Hepatocyte (in vitro differentiated cells): Measurements from ENCODE around the gene FNDC4. TPM values are rescaled to one million over a fixed set of nuclear protein-coding genes. Genes with fewer than 3 reads are reported as not detected.
A peak's percentile ranks its signal among the peaks of the same experiment; 100 is the strongest.

Experiments used
- DNase-seq: peaks from one replicate; pipeline ENCODE4 v3.0.0-alpha.2; 2016; ENCODE audit warnings: low spot score
- H2AFZ ChIP-seq: fragments of 200-600 bp; sonication (generic); 2 replicates; pipeline ENCODE4 v1.6.0; 2016; ENCODE audit warnings: antibody characterized with exemption, mild to moderate bottlenecking
- H3K27ac ChIP-seq: fragments of 200-600 bp; sonication (generic); 2 replicates; pipeline ENCODE4 v1.5.1; 2016; ENCODE audit warnings: mild to moderate bottlenecking
- H3K27me3 ChIP-seq: fragments of 200-600 bp; sonication (generic); 2 replicates; pipeline ENCODE4 v1.6.1; 2016
- H3K36me3 ChIP-seq: fragments of 200-600 bp; sonication (generic); replicated peaks from 2 replicates; pipeline ENCODE4 v1.5.1; 2016; ENCODE audit warnings: low read depth; ENCODE audit not compliant: insufficient read depth
- H3K4me1 ChIP-seq: fragments of 200-600 bp; sonication (generic); 2 replicates; pipeline ENCODE4 v1.5.1; 2016; ENCODE audit warnings: mild to moderate bottlenecking, moderate library complexity; ENCODE audit not compliant: insufficient read depth
- H3K4me2 ChIP-seq: fragments of 200-600 bp; sonication (generic); 2 replicates; pipeline ENCODE4 v1.6.0; 2016
- H3K4me3 ChIP-seq: fragments of 200-600 bp; sonication (generic); 2 replicates; pipeline ENCODE4 v1.5.1; 2016; ENCODE audit warnings: mild to moderate bottlenecking
- H3K79me2 ChIP-seq: fragments of 200-600 bp; sonication (generic); 2 replicates; pipeline ENCODE4 v1.6.0; 2017; ENCODE audit warnings: mild to moderate bottlenecking
- H3K9me2 ChIP-seq: fragments of 200-600 bp; sonication (generic); replicated peaks from 2 replicates; pipeline ENCODE4 v1.6.0; 2017; ENCODE audit warnings: mild to moderate bottlenecking; ENCODE audit not compliant: insufficient read depth
- H3K9me3 ChIP-seq: fragments of 200-600 bp; sonication (generic); 2 replicates; pipeline ENCODE4 v1.5.1; 2016; ENCODE audit warnings: low read depth, mild to moderate bottlenecking
- H4K20me1 ChIP-seq: fragments of 200-600 bp; sonication (generic); 2 replicates; pipeline ENCODE4 v1.6.0; 2016; ENCODE audit warnings: mild to moderate bottlenecking; ENCODE audit not compliant: insufficient read depth, poor library complexity, severe bottlenecking
- CTCF ChIP-seq: fragments of 200-600 bp; sonication (generic); IDR thresholded peaks from 2 replicates; pipeline ENCODE4 v1.5.1; 2016; ENCODE audit warnings: antibody characterized with exemption, mild to moderate bottlenecking; ENCODE audit not compliant: poor library complexity
- EZH2 ChIP-seq: fragments of 200-600 bp; sonication (generic); IDR thresholded peaks from 2 replicates; pipeline ENCODE4 v1.6.1; 2016; ENCODE audit warnings: antibody characterized with exemption, mild to moderate bottlenecking, borderline replicate concordance
- EZH2phosphoT487 ChIP-seq: fragments of 200-600 bp; sonication (generic); IDR thresholded peaks from one replicate; pipeline ENCODE4 v1.6.1; 2018; ENCODE audit warnings: antibody characterized with exemption, mild to moderate bottlenecking, low read depth, moderate library complexity; ENCODE audit not compliant: unreplicated experiment, severe bottlenecking
- whole genome bisulfite sequencing: methylation state at CpG from one replicate; pipeline ENCODE4 v1.1.6; 2016; ENCODE audit warnings: low lambda C conversion rate; ENCODE audit errors: missing lambda C conversion rate; 5-methylcytosine and 5-hydroxymethylcytosine counted together
- polyA plus RNA-seq: library from polyadenylated mRNA; unstranded; fragments of >200 nt; fragmentation: Nextera tagmentation; extraction: Ambion mirVana; gene quantifications from 2 replicates; pipeline ENCODE4 v1.2.1, GENCODE V29; 2016
- small RNA-seq: library from RNA; depleted of rRNA; stranded (forward); fragments of <200 nt; gene quantifications from one replicate; pipeline ENCODE3, GENCODE V24; 2014
- total RNA-seq: library from RNA; depleted of rRNA; stranded (reverse); fragments of >200 nt; gene quantifications from 2 replicates; pipeline ENCODE4 v1.2.3, GENCODE V29; 2014

FNDC4 gene
- total and polyA plus RNA-seq, 2 experiments from 2014 or later = 16.3 to 21.4 TPM

GRCh38 chr2:27441958-27442919 lies 52.8 kb downstream of the FNDC4 start, which contains the start of gene KRTCAP3:
Gene KRTCAP3 (plus strand): TSS chr2:27442381. CDS start chr2:27442413, 32 bp downstream.
- WGBS = 33% methylated on average over 48 of the region's 80 CpGs
- DNase-seq = peak; percentile 88
- Histone ChIP-seq H3K27me3 (no peaks in the 10 kb centered on the region), H2AFZ (peak within 1 kb of the TSS; percentile 41), H3K27ac (peak within 1 kb of the TSS; percentile 37), H3K79me2 (no peaks in the 10 kb centered on the region), H3K36me3 (no peaks in the 10 kb centered on the region), H3K4me2 (peak within 1 kb of the TSS; percentile 79), H3K9me3 (no peaks in the 10 kb centered on the region), H3K4me3 (peak within 1 kb of the TSS; percentile 15), H4K20me1 (no peaks in the 10 kb centered on the region), H3K4me1 (peaks cover 4% of the 10 kb centered on the region), H3K9me2 (no peaks in the 10 kb centered on the region)
- TF ChIP-seq EZH2phosphoT487 = no peak
- TF ChIP-seq EZH2 = no peak
- peak; percentile 31 for TF ChIP-seq CTCF

Small RNA genes lying within 50 kb of the gene (small RNA-seq; reads per million reads assigned to genes)
- gene RNU6-986P = not detected

Other genes starting within 250 kb of the FNDC4 start
- gene SLC30A3, start 232.2 kb downstream of the FNDC4 start, total RNA-seq = 0.20 TPM in 1 of 2 replicates, not detected in the other
- gene SLC30A3, start 232.2 kb downstream of the FNDC4 start, polyA plus RNA-seq = not detected in 2 replicates
- not detected in 2 replicates for gene DNAJC5G, start 219.8 kb downstream of the FNDC4 start, total RNA-seq
- gene DNAJC5G, start 219.8 kb downstream of the FNDC4 start, polyA plus RNA-seq = not detected in 2 replicates
- gene TRIM54, start 212.8 kb downstream of the FNDC4 start, total RNA-seq = not detected in 2 replicates
- gene TRIM54, start 212.8 kb downstream of the FNDC4 start, polyA plus RNA-seq = not detected in 2 replicates
- gene UCN, start 186.8 kb downstream of the FNDC4 start, total RNA-seq = 1.4 and 2.9 TPM in 2 replicates
- gene UCN, start 186.8 kb downstream of the FNDC4 start, polyA plus RNA-seq = 1.0 and 2.6 TPM in 2 replicates
- gene MPV17, start 172.1 kb downstream of the FNDC4 start, total RNA-seq = 71.4 and 96.8 TPM in 2 replicates
- 111 and 131 TPM in 2 replicates for gene MPV17, start 172.1 kb downstream of the FNDC4 start, polyA plus RNA-seq
- gene GTF3C2, start 138.4 kb downstream of the FNDC4 start, total RNA-seq = 51.3 and 53.3 TPM in 2 replicates
- gene GTF3C2, start 138.4 kb downstream of the FNDC4 start, polyA plus RNA-seq = 46.8 and 58.0 TPM in 2 replicates
- gene EIF2B4, start 124.9 kb downstream of the FNDC4 start, total RNA-seq = 28.0 and 28.7 TPM in 2 replicates
- gene EIF2B4, start 124.9 kb downstream of the FNDC4 start, polyA plus RNA-seq = 67.5 and 68.7 TPM in 2 replicates
- gene SNX17, start 124.6 kb downstream of the FNDC4 start, total RNA-seq = 81.8 and 88.7 TPM in 2 replicates
- 105 and 109 TPM in 2 replicates for gene SNX17, start 124.6 kb downstream of the FNDC4 start, polyA plus RNA-seq
- gene ZNF513, start 114.5 kb downstream of the FNDC4 start, total RNA-seq = 16.0 and 20.6 TPM in 2 replicates
- gene ZNF513, start 114.5 kb downstream of the FNDC4 start, polyA plus RNA-seq = 26.1 and 36.4 TPM in 2 replicates
- gene PPM1G, start 85.6 kb downstream of the FNDC4 start, total RNA-seq = 60.6 and 64.9 TPM in 2 replicates
- gene PPM1G, start 85.6 kb downstream of the FNDC4 start, polyA plus RNA-seq = 65.7 and 71.0 TPM in 2 replicates
- 114 and 127 TPM in 2 replicates for gene NRBP1, start 66.6 kb downstream of the FNDC4 start, total RNA-seq
- 157 and 165 TPM in 2 replicates for gene NRBP1, start 66.6 kb downstream of the FNDC4 start, polyA plus RNA-seq
- gene KRTCAP3, start 52.8 kb downstream of the FNDC4 start, total RNA-seq = 11.4 and 19.3 TPM in 2 replicates
- gene KRTCAP3, start 52.8 kb downstream of the FNDC4 start, polyA plus RNA-seq = 21.0 and 23.3 TPM in 2 replicates
- 12.2 and 13.0 TPM in 2 replicates for gene IFT172, start 5.5 kb downstream of the FNDC4 start, total RNA-seq
- gene IFT172, start 5.5 kb downstream of the FNDC4 start, polyA plus RNA-seq = 13.3 and 14.4 TPM in 2 replicates
- 7.2 and 7.4 TPM in 2 replicates for gene GCKR, start 1.6 kb upstream of the FNDC4 start, total RNA-seq
- 7.6 and 8.7 TPM in 2 replicates for gene GCKR, start 1.6 kb upstream of the FNDC4 start, polyA plus RNA-seq
- 27.7 and 30.7 TPM in 2 replicates for gene ZNF512, start 87.8 kb upstream of the FNDC4 start, total RNA-seq
- 13.7 and 19.9 TPM in 2 replicates for gene ZNF512, start 87.8 kb upstream of the FNDC4 start, polyA plus RNA-seq
- gene CCDC121, start 133.8 kb upstream of the FNDC4 start, total RNA-seq = 2.7 and 4.4 TPM in 2 replicates
- gene CCDC121, start 133.8 kb upstream of the FNDC4 start, polyA plus RNA-seq = 2.7 and 5.4 TPM in 2 replicates
- gene GPN1, start 133.8 kb upstream of the FNDC4 start, total RNA-seq = 35.8 and 36.5 TPM in 2 replicates
- gene GPN1, start 133.8 kb upstream of the FNDC4 start, polyA plus RNA-seq = 30.1 and 46.7 TPM in 2 replicates
- gene SUPT7L, start 168.4 kb upstream of the FNDC4 start, total RNA-seq = 32.3 and 43.3 TPM in 2 replicates
- 27.3 and 30.7 TPM in 2 replicates for gene SUPT7L, start 168.4 kb upstream of the FNDC4 start, polyA plus RNA-seq
- gene SLC4A1AP, start 168.7 kb upstream of the FNDC4 start, total RNA-seq = 20.6 and 21.1 TPM in 2 replicates
- 21.9 and 22.1 TPM in 2 replicates for gene SLC4A1AP, start 168.7 kb upstream of the FNDC4 start, polyA plus RNA-seq